Smooth muscle cell (in vitro differentiated cells): Measurements from ENCODE around the gene CELA2A. TPM values are rescaled to one million over a fixed set of nuclear protein-coding genes. Genes with fewer than 3 reads are reported as not detected.
"Not testable (repeated sequence)": the region's sequence is repeated elsewhere in the genome, so short reads cannot be mapped to it uniquely, and the experiment has no call there.

Experiments
- DNase-seq: peaks from one replicate; lab custom pipeline; 2025; ENCODE audit not compliant: unreplicated experiment; lab: John Stamatoyannopoulos, UW
- H2AFZ ChIP-seq: fragments of 200-600 bp; sonication (generic); 2 replicates; pipeline ENCODE4 v1.6.0; 2016; ENCODE audit warnings: antibody characterized with exemption, low read depth, mild to moderate bottlenecking
- H3F3A ChIP-seq: fragments of 200-600 bp; sonication (generic); 2 replicates; pipeline ENCODE4 v1.6.0; 2017; ENCODE audit warnings: antibody characterized with exemption, low read depth
- H3K27ac ChIP-seq: fragments of 200-600 bp; sonication (generic); 2 replicates; pipeline ENCODE4 v1.5.1; 2016; ENCODE audit warnings: low read depth, mild to moderate bottlenecking
- H3K27me3 ChIP-seq: fragments of 200-600 bp; sonication (generic); 2 replicates; pipeline ENCODE4 v1.6.1; 2016; ENCODE audit warnings: low read depth, mild to moderate bottlenecking
- H3K36me3 ChIP-seq: fragments of 200-600 bp; sonication (generic); 2 replicates; pipeline ENCODE4 v1.5.1; 2016; ENCODE audit warnings: low read depth
- H3K4me1 ChIP-seq: fragments of 200-600 bp; sonication (generic); 2 replicates; pipeline ENCODE4 v1.5.1; 2016; ENCODE audit warnings: low read depth
- H3K4me2 ChIP-seq: fragments of 200-600 bp; sonication (generic); 2 replicates; pipeline ENCODE4 v1.6.0; 2016; ENCODE audit warnings: mild to moderate bottlenecking
- H3K4me3 ChIP-seq: fragments of 200-600 bp; sonication (generic); 2 replicates; pipeline ENCODE4 v1.5.1; 2016; ENCODE audit warnings: mild to moderate bottlenecking
- H3K79me2 ChIP-seq: fragments of 200-600 bp; sonication (generic); 2 replicates; pipeline ENCODE4 v1.6.0; 2016; ENCODE audit warnings: low read depth, mild to moderate bottlenecking
- H3K9ac ChIP-seq: fragments of 200-600 bp; sonication (generic); 2 replicates; pipeline ENCODE4 v1.6.0; 2016; ENCODE audit warnings: low read depth
- H3K9me3 ChIP-seq: fragments of 200-600 bp; sonication (generic); replicated peaks from 2 replicates; pipeline ENCODE4 v1.5.1; 2016; ENCODE audit warnings: low read depth
- H4K20me1 ChIP-seq: fragments of 200-600 bp; sonication (generic); 2 replicates; pipeline ENCODE4 v1.6.0; 2016; ENCODE audit warnings: low read depth
- WGBS: methylation state at CpG from one replicate; pipeline ENCODE4 v1.1.7; 2016; ENCODE audit warnings: low lambda C conversion rate; 5-methylcytosine and 5-hydroxymethylcytosine counted together
- polyA plus RNA-seq: library from polyadenylated mRNA; unstranded; fragments of >200 nt; fragmentation: Nextera tagmentation; extraction: Ambion mirVana; gene quantifications from 2 replicates; pipeline ENCODE4 v1.2.1, GENCODE V29; 2016
- total RNA-seq: library from RNA; depleted of rRNA; stranded (reverse); fragments of >200 nt; gene quantifications from 2 replicates; pipeline ENCODE4 v1.2.3, GENCODE V29; 2014
- TF ChIP-seq, protein P1 (sequence below): fragments of 200-600 bp; sonication (generic); IDR thresholded peaks from 2 replicates; pipeline ENCODE4 v1.5.1; 2017; ENCODE audit warnings: borderline replicate concordance, mild to moderate bottlenecking, antibody characterized with exemption; ENCODE audit not compliant: insufficient read depth, poor library complexity, severe bottlenecking

The CELA2A gene
- total and polyA plus RNA-seq, 2 experiments from 2014 or later = 2.6 TPM; not detected in 1

GRCh38 chr1:15460708-15461095, 4.2 kb downstream of the CELA2A start:
- H3K4me3 ChIP-seq = no peak overlapping the region
- H3K79me2 ChIP-seq = no peaks in the 10 kb centered on the region
- H3K9me3 ChIP-seq = no peaks in the 10 kb centered on the region
- WGBS = 53% methylated on average over 9 of the region's 9 CpGs
- H3K36me3 ChIP-seq = no peaks in the 10 kb centered on the region
- no peak overlapping the region for H3K9ac ChIP-seq
- DNase-seq = no peak
- peaks cover 13% of the 10 kb centered on the region for H3K4me1 ChIP-seq
- TF ChIP-seq, protein P1, sequence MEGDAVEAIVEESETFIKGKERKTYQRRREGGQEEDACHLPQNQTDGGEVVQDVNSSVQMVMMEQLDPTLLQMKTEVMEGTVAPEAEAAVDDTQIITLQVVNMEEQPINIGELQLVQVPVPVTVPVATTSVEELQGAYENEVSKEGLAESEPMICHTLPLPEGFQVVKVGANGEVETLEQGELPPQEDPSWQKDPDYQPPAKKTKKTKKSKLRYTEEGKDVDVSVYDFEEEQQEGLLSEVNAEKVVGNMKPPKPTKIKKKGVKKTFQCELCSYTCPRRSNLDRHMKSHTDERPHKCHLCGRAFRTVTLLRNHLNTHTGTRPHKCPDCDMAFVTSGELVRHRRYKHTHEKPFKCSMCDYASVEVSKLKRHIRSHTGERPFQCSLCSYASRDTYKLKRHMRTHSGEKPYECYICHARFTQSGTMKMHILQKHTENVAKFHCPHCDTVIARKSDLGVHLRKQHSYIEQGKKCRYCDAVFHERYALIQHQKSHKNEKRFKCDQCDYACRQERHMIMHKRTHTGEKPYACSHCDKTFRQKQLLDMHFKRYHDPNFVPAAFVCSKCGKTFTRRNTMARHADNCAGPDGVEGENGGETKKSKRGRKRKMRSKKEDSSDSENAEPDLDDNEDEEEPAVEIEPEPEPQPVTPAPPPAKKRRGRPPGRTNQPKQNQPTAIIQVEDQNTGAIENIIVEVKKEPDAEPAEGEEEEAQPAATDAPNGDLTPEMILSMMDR = no peak
- H4K20me1 ChIP-seq = no peaks in the 10 kb centered on the region
- H3K27ac ChIP-seq = no peak overlapping the region
- H3K27me3 ChIP-seq = no peaks in the 10 kb centered on the region
- peak overlapping the region; percentile 57 for H3K4me2 ChIP-seq
- peaks cover 8% of the 10 kb centered on the region for H3F3A ChIP-seq
- H2AFZ ChIP-seq = no peak overlapping the region

DNA sequence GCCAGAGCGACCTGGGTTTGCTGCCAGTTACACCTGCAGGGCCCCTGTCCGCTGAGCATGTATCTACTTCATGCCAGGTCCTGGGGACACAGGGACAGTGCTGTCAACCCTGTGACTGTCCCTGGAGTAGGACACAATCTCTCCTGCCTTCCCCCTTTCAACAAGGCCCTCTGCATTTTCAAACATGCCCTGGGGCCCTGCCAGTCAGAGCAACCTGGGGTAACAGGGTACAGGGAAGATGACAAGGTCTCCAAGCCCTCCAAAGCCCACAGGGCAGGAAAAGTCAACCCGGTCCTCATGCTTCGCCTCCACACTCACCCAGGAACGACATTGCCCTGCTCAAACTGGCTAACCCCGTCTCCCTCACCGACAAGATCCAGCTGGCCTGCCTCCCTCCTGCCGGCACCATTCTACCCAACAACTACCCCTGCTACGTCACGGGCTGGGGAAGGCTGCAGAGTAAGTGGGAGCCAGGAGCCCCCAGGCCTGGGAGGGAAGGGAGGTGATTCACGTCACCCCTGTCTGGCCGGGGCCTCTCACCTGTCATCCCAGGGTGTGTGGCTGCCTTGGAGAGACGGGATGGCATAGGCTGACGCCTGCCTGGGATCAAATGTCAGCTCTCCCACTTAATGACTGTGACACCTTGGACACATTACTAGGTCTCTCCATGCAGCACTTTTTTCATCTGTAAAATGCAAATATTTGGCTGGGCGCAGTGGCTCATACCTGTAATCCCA, 6.7 kb downstream of the CELA2A start:
- H4K20me1 ChIP-seq, H3K4me3 ChIP-seq, H3K4me2 ChIP-seq, H3F3A ChIP-seq, H3K79me2 ChIP-seq, DNase-seq, H2AFZ ChIP-seq, H3K27ac ChIP-seq, H3K4me1 ChIP-seq, H3K36me3 ChIP-seq, H3K9ac ChIP-seq, H3K27me3 ChIP-seq, H3K9me3 ChIP-seq: not testable (repeated sequence)
- WGBS = 72% methylated on average over 15 of the region's 15 CpGs

GRCh38 chr1:15463926-15464322, 7.4 kb downstream of the CELA2A start:
- not testable (repeated sequence) for H3K79me2 ChIP-seq, DNase-seq, H3K27me3 ChIP-seq, H3K9me3 ChIP-seq, H3K27ac ChIP-seq, H3K36me3 ChIP-seq, H3F3A ChIP-seq, H3K4me1 ChIP-seq, H4K20me1 ChIP-seq, H3K9ac ChIP-seq, H2AFZ ChIP-seq, H3K4me2 ChIP-seq, H3K4me3 ChIP-seq
- 92% methylated on average over 5 of the region's 5 CpGs for WGBS

- H3K36me3 ChIP-seq = no peaks in the 10 kb centered on the region
- TF ChIP-seq, protein P1 = no peak
- no peak for DNase-seq
- H3F3A ChIP-seq = no peaks in the 10 kb centered on the region
- no peaks in the 10 kb centered on the region for H4K20me1 ChIP-seq
- H3K79me2 ChIP-seq = no peaks in the 10 kb centered on the region
- 89% methylated on average over 7 of the region's 7 CpGs for WGBS
- H3K9me3 ChIP-seq = no peaks in the 10 kb centered on the region
- H2AFZ ChIP-seq = no peak overlapping the region
- H3K27me3 ChIP-seq = no peaks in the 10 kb centered on the region
- H3K4me1 ChIP-seq = no peaks in the 10 kb centered on the region
- H3K4me3 ChIP-seq = no peak overlapping the region
- no peak overlapping the region for H3K27ac ChIP-seq
- no peak overlapping the region for H3K4me2 ChIP-seq
- H3K9ac ChIP-seq = no peak overlapping the region
Measured at GRCh38 chr1:15465674-15466073, 9.1 kb downstream of the CELA2A start.

DNA sequence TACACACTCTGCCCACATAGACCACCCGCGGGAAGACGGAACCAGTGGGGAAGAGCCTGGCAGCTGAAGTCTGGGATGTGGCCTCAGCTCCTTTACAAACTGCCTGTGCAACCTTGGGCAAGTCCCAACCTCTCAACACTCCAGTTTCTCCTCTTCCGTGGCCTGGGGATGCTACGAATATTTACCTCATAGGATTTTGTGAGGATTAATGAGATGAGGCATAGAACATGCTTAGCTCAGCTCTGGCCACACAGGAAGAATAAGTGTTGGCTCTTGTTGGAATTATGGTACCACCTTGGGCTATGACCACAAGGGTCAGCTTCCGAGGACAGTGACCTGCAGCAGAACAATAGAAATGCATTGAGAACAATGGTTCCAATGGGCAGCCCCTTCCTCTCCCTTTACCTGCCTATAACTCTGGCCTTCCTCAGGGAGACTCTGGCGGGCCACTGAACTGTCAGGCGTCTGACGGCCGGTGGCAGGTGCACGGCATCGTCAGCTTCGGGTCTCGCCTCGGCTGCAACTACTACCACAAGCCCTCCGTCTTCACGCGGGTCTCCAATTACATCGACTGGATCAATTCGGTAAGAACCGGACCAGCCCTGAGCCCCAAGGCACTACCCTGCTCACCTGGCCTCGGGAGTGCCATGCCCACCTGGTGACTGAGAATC, 10.6 kb downstream of the CELA2A start:
- not testable (repeated sequence) for H3K9me3 ChIP-seq, H3F3A ChIP-seq, H4K20me1 ChIP-seq, H3K4me2 ChIP-seq, H3K79me2 ChIP-seq, H3K27me3 ChIP-seq, H3K9ac ChIP-seq, H3K27ac ChIP-seq, H3K4me3 ChIP-seq, H3K36me3 ChIP-seq, H2AFZ ChIP-seq, H3K4me1 ChIP-seq, DNase-seq
- WGBS = 94% methylated on average over 22 of the region's 22 CpGs
